Epithelial cell of esophagus (primary cell): Measurements from ENCODE around the gene ALDH1L1.
"Not testable (repeated sequence)": the region's sequence is repeated elsewhere in the genome, so short reads cannot be mapped to it uniquely, and the experiment has no call there.

Experiments
- DNase-seq: peaks from one replicate; pipeline ENCODE4 v3.0.0; 2010; ENCODE audit warnings: low read depth
- H3K4me3 ChIP-seq: 2 replicates; pipeline ENCODE4 v1.5.1; 2011; ENCODE audit warnings: mild to moderate bottlenecking, low read length, control low read depth
- TF ChIP-seq, protein P1 (sequence below): IDR thresholded peaks from 2 replicates; pipeline ENCODE4 v1.5.1; 2011; ENCODE audit warnings: low read depth, mild to moderate bottlenecking, low read length, control low read depth, inconsistent platforms; ENCODE audit not compliant: insufficient read depth; ENCODE audit errors: missing control alignments

The ALDH1L1 gene

DNA sequence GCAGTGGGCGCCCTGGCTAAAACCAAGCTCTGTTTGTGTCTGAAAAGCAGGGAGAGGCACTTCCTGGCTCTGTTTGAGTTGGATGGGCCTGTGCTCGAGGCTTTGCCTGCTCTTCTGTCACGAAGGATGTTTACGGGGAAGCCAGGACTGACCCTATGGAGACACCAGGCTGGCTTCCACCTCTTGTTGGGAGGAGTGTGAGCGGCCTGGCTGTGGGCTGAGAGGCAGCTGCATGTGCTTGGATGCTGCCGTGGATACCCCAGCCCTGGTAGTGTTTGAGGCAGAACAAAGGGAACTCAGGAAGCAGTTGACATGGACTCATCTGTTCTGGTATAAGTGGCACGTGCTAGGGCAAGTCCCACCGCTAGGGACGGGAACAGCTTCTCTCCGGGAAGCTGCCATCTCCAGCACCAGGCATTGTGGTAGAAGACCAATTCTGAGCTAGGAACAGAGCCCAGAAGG, 78.8 kb downstream of the ALDH1L1 start:
- TF ChIP-seq, protein P1, sequence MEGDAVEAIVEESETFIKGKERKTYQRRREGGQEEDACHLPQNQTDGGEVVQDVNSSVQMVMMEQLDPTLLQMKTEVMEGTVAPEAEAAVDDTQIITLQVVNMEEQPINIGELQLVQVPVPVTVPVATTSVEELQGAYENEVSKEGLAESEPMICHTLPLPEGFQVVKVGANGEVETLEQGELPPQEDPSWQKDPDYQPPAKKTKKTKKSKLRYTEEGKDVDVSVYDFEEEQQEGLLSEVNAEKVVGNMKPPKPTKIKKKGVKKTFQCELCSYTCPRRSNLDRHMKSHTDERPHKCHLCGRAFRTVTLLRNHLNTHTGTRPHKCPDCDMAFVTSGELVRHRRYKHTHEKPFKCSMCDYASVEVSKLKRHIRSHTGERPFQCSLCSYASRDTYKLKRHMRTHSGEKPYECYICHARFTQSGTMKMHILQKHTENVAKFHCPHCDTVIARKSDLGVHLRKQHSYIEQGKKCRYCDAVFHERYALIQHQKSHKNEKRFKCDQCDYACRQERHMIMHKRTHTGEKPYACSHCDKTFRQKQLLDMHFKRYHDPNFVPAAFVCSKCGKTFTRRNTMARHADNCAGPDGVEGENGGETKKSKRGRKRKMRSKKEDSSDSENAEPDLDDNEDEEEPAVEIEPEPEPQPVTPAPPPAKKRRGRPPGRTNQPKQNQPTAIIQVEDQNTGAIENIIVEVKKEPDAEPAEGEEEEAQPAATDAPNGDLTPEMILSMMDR: no peak
- DNase-seq: no peak
- H3K4me3 ChIP-seq: no peak overlapping the region

- no peak for DNase-seq
- no peak overlapping the region for H3K4me3 ChIP-seq
- TF ChIP-seq, protein P1: no peak
Measured at GRCh38 chr3:126100634-126101301, 79.6 kb downstream of the ALDH1L1 start.

DNA sequence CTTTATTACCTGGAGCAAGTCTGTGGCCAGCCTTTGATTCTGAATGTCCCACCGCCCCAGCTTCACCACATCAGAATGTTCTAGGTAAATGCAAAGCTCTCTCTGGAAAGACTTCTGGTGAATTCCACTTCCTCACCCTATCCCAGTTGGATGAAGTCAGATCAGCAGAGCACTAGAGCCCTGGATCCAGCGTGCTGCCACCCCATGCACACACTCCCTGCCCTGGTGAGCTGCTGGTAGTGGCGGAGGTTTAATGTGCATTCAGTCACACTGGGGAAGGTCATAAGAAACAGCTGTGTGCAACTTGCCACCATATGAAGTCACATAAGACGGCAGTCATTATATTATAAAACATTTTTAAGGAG, 80.1 kb downstream of the ALDH1L1 start:
- H3K4me3 ChIP-seq: no peak overlapping the region
- TF ChIP-seq, protein P1: no peak
- DNase-seq: no peak

- DNase-seq: no peak
Measured at GRCh38 chr3:126098391-126098858, 82.0 kb downstream of the ALDH1L1 start.

GRCh38 chr3:126097801-126098200, 82.6 kb downstream of the ALDH1L1 start:
- H3K4me3 ChIP-seq: no peak overlapping the region
- TF ChIP-seq, protein P1: no peak
- no peak for DNase-seq

More at GRCh38 chr3:126098391-126098858, 82.0 kb downstream of the ALDH1L1 start:
- H3K4me3 ChIP-seq: no peak overlapping the region
- TF ChIP-seq, protein P1: no peak

GRCh38 chr3:126096274-126096673, 84.1 kb downstream of the ALDH1L1 start:
- DNase-seq, H3K4me3 ChIP-seq: not testable (repeated sequence)

- not testable (repeated sequence) for H3K4me3 ChIP-seq, DNase-seq
Measured at GRCh38 chr3:126092128-126092527, 88.3 kb downstream of the ALDH1L1 start.

DNA sequence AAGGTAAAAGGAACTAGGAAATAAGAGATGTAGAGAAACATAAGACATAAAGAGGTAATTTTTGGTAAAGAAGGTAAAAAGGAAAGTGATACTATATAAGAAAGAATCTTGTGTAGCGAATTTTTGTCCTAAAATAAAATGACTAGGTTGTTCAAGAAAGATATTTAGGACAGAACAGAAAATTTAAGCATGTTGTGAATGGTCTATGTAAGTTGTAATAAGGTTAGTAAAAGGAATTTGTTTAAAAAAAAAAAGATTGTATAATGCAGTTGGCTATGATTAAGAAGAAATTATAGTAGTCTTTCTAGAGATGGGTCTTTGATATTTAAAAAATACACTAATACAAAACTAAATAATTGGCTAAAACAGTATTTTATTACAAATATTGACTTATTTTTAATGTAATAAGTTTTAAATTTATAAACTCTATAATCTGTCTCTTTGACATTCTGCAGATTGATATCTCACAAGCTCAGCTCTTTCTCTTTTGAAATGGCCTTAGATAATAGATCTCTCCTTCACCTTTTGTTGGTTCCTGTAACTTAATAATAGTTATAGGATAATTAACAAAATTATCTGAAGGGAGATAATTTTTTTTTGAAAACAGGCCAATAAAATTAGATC, 92.7 kb downstream of the ALDH1L1 start:
- no peak overlapping the region for H3K4me3 ChIP-seq
- TF ChIP-seq, protein P1: no peak
- DNase-seq: no peak
